ENCODE measurements around the gene AKAP8L.
"Not testable (repeated sequence)": the region's sequence is repeated elsewhere in the genome, so short reads cannot be mapped to it uniquely, and the experiment has no call there.

The AKAP8L gene

DNA sequence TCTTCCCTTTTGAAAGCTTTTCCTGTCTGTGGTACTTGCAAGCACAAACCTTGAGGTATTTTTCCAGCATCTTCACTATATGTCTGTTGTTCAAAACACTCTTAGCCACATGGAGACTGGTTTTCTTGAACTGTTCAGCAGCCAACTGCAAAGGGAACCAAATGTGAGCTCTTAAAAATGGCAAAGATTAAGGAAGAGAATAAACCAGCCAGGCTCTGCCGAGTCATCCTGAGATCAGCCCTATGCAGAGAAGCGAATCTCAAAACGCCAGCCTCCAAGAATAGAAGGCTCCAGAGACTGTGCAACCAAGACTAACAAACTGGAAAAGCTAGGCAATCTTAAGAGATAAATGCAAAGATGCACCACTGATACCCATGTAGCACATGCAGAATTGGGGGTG, 59.9 kb downstream of the AKAP8L start:
- in situ Hi-C loops (cut with HindIII; ENCODE audit: low sequenced_read_pairs): no loop called here

DNA sequence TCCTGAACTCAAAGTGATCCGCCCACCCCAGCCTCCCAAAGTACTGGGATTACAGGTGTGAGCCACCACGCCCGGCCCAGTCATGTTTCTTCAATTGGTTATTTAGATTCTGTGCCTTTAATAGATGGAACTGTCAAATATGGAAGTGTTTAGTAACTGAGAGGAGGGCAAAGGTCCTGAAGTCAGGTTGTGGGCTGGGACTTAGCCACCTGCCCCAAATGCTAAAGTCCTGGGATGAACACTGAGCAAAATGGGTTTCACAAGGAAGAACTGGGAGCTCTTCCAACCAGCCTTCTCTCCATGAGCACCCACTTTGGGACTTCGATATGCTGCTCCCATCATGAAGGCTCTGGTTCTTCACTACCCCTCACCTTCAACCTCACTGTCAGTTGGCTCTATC, 60.9 kb downstream of the AKAP8L start:
- in situ Hi-C loops (cut with HindIII; ENCODE audit: low sequenced_read_pairs): no loop called here

GRCh38 chr19:15354566-15355296, 64.1 kb downstream of the AKAP8L start:
- in situ Hi-C loops (cut with HindIII; ENCODE audit: low sequenced_read_pairs): no loop called here

DNA sequence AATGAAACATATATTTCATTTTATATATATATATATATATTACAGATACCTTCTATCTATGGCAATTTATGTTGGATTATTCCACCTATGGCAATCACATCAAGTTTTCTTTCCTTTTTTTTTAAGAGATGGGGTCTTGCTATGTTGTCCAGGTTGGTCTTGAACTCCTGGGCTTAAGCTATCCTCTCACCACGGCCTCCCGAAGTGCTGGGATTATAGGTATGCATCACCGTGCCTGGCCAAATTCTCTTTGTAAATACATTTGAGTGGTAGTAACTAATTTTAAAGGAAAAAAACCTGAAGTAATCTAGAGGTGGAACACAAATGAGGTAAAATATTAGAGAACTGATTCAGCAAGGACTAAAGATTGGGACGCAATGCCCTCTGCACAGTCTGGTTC, 64.9 kb downstream of the AKAP8L start:
- in situ Hi-C loops (cut with HindIII; ENCODE audit: low sequenced_read_pairs): no loop called here

GRCh38 chr19:15352535-15352934, 66.3 kb downstream of the AKAP8L start:
- in situ Hi-C loops (cut with HindIII; ENCODE audit: low sequenced_read_pairs): not testable (repeated sequence)

GRCh38 chr19:15341328-15341727, 77.5 kb downstream of the AKAP8L start:
- in situ Hi-C loops (cut with HindIII; ENCODE audit: low sequenced_read_pairs): not testable (repeated sequence)

DNA sequence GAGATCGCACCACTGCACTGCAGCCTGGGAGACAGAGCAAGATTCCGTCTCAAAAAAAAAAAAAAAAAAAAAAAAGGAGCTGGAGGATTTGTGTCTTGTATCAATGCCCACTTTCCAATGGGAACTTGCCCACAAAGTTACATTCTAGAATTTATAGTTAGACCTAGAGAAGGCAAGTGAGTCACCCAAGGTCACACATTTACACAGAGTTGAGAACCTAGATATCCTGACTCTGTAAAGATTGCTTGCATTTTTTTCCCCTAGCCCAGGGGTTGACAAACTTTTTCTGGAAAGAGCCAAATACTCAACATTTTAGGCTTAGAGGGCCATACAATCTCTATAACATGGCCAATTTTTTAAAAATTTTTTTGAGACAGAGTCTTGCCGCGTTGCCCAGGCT, 78.7 kb downstream of the AKAP8L start:
- in situ Hi-C loops (cut with HindIII; ENCODE audit: low sequenced_read_pairs): no loop called here

DNA sequence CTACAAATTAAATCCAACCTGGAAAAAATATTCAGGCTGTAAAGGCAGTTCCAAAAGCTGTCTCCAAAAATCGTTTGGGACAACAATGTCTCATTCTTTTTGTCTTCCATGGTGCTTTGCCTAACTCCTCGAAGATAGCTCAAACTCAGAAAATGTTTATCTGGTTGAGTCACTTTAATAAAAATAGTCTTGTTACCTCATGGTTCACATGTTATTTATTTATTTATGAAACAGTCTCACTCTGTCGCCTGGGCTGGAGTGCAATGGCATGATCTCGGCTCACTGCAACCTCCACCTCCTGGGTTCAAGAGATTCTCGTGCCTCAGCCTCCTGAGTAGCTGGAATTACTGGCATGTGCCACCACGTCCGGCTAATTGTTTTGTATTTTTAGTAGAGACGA, 81.6 kb downstream of the AKAP8L start:
- in situ Hi-C loops (cut with HindIII; ENCODE audit: low sequenced_read_pairs): no loop called here

DNA sequence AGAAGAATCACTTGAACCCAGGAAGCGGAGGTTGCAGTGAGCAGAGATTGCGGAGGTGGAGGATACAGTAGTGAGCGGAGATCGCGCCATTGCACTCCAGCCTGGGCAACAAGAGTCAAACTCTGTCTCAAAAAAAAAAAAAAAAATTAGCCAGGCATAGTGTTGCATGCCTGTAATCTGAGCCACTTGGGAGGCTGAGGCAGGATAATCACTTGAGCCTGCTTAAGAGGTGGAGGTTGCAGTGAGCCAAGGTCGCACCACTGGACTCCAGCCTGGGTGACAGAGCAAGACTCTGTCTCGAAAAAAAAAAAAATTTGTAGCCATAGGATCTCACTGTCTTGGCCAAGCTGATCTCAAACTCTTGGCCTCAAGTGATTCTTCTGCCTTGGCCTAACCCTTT, 82.8 kb downstream of the AKAP8L start:
- in situ Hi-C loops (cut with HindIII; ENCODE audit: low sequenced_read_pairs): not testable (repeated sequence)

- in situ Hi-C loops (cut with HindIII; ENCODE audit: low sequenced_read_pairs): no loop called here
Observed at GRCh38 chr19:15332311-15332996, 86.3 kb downstream of the AKAP8L start, which contains the start of gene BRD4. TSS of gene BRD4 (minus strand) at chr19:15332539. CDS start at chr19:15273099, 59,440 bp downstream.

DNA sequence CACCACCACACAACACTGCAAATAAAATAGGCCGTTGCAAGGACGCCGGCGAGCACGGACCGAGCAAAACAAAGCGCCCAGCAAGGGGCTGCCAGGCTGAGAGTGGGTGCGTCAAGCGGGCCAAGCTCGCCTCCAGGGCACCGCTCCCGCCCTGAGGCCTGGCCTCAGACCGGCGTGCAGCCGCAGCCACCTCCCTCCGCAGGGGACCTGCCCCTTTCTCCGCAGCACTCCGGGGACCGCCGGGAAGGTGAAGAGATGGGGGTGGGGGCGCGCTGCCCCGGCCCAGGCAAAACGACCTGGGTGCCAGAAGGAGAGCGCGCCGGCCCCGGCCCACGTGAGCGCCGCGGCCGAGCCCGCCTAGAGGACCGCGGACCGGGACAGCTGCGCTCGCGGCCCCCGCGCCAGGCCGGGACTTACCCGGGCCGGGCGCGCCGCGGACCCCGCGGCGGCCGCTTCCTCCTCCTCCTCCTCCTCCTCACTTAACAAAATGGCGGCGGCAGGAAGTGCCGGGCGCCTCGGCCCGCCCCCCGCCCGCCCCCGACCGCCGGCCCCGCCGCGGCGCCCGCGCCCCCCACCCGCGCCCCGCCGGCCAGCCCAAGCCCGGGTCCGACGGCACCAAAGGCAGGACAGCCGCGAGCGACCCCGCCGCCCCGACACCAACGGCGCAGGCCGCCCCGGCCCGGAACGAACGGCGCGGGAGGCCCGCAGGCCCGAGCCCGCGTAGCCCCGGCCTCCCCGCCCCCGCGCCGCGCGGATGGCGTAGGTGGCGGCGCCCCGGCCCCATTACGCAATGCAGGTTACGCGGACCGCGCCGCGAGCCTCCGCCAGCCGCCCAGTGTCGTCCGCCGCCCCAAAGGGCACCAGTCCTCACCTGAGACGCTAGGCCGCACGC, 87.1 kb downstream of the AKAP8L start:
- in situ Hi-C loops (cut with HindIII; ENCODE audit: low sequenced_read_pairs): no loop called here

DNA sequence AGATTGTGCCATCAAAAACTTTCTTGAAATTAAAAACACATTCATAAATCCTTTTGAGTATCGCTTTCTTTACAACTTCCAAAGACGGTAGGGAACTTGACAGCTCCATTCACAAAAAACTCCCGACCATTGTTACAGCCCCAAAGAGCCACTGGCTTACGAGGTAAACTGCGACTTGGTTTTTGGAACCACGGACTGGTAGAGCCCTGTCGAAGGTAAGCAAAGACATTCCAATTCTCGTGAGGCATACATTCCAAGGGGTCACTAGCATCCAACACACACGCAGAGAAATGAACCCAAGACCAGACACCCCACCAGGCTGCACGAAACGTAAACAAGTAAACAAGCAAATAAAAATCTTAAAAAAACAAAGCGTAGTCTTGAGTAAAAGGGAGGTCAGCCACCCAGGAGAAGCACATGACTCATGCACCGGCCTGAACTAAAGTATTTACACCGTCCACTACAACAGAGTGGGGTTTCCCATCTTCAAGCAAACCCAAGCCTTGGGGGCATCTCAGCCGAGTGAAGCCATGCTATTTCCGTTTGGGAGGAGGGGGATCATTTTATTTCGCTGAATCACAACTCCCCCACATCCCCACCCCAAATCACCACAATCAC, 87.9 kb downstream of the AKAP8L start:
- in situ Hi-C loops (cut with HindIII; ENCODE audit: low sequenced_read_pairs): no loop called here

Measured in DLD1 (cell line).